Fibroblast of skin of back (primary cell): ENCODE measurements around the gene HGF.
"Not testable (repeated sequence)": the region's sequence is repeated elsewhere in the genome, so short reads cannot be mapped to it uniquely, and the experiment has no call there.

ENCODE experiments used
- DNase-seq: peaks from one replicate; pipeline ENCODE4 v3.0.0-alpha.2; 2013

The HGF gene

DNA sequence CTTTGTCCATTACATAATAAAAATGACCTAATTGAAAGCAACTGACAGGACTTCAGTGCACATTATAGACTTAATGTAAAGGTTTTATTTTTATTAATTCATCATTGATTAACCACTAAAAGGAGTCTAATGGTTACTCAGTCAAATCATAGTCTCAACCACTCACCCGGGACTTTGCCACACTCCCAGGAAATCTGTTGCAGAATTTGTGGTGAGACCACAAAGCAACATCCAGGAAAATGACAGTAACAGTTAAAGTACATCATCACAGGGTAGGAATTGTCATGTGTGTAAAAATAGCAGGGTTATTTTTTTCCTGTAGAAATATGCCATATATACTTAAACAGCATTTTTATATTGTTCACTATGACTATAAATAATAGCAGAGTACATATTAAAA, 6.3 kb upstream of the HGF start:
- peak; percentile 64 for DNase-seq

DNA sequence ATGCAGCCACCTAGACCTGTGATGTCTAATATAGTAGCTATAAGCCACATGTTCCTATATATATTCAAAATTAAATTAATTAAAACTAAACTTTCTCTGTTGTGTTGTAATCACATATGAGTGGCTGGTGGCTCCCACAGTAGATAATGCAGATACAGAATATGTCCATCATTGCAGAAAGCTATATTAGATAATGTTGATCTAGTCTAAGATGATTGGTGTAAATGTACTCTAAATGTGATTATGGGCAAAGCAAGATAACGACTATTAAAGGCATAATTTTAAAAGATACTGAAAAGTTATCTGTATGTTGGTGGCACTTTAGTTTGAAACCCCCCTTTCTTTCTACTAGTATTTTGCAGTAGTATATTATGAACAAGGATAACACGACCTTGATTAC, 5.7 kb upstream of the HGF start:
- no peak for DNase-seq

DNA sequence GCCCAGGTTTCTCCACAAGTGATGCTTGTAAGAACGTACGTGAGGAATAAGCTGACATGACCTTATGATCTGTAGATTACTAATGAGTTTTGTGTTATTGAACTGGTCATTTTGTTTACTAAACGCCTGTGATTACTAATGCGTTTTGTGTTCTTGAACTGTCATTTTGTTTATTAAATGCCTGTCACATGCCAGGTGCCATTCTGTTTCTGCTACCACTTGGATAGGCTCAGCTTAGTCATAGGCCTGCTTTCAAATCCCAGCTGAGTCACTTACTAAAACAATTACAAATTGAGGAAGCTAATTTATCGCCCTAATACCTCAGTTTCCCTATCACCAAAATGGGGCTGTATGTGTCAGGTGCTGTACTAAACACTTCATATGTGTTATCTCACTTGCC, 4.7 kb upstream of the HGF start:
- no peak for DNase-seq

DNA sequence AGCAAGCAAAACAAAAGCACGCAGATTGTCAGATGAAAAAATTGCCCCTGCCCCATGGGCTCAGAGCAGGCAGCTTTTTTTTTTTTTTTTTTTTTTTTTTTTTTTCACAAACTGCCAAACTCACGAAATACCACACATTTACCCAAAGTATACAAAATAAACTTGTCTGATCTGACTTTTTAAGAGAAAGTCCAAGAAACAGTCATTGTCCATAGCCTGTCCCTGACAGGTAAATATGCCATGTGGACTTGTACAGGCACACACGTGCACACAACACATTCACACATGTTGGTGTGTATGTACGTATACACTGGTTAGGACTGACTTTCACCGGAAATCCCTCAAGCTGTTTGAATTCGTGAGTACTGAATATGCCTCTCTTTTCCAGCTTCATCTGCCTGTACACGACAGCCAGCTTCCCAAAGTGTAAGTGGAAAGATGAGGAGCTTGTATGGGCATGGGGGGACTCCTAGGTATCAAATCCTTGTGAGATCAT, 929 bp upstream of the HGF start:
- no peak for DNase-seq

DNA sequence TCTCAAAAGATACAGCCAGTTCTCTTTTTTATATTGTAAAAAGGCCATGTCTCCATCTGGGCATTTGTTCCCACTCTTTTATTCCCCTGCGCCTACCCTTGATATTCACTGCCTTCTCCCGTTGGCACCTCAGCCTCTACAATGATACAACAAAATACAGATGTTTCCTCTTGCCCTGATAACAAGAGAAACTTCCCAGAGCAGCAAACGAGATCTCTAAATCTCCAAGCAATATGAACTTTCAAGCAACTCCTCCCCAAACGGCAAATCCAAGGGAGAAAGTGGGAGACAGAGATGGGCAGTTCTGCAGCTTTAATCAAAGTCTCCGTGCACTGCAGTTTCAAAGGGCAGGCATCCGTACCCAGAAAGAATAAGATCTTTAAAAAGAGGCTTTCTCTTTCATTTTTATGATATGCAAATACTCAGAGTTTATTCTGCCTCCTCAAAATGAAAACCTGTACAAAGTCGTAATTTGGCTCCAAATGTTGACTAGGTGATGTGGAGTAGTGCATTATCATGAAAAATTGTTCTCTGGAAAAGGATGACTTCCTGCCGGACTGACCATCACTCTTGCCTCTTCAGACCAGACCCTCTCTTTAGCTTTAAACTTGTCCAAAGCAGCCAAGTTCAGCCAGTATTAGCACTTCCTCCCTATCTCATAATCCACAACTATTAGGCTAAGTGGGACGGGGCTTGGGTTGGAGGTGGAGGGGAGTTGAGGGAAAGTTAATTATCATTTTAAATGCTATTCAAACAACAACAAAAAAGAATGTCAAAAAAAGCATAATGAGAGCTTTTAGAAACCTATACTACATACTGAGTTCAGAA, 682 bp downstream of the HGF start:
- no peak for DNase-seq

DNA sequence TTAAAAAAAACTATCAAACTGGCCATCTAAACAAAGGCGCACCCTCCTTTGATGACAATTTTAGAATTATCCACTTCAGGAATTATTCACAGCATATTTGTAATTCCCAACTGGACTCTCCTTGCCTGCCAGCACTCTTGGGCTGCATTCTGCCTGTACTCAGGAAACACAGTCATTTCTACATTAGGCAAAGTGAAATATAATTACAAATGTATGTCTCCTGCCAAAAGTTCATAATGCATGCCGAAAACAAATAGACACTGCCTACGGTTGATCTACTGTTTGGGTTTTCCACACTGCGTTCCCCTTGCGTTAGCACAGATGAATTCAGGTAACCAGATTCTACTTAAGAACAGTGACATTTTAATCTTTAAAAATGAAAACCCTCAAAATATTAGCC, 1.9 kb downstream of the HGF start:
- DNase-seq = peak; percentile 9

DNA sequence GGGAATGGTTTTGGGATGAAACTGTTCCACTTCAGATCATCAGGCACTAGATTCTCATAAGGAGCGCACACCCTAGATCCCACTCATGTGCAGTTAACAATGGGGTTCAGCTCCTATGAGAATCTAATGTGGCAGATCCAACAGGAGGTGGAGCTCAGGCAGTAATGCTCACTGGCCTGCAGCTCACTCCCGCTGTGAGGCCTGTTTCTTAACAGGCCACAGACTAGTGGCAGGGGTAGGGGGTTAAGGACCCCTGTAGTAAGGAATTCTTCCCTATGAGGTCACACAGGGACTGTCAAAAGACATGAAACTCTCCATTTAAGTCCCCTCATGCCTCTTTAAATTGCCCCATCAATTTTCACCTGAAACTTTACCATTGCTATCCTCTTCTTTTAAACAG, 8.0 kb downstream of the HGF start:
- no peak for DNase-seq

DNA sequence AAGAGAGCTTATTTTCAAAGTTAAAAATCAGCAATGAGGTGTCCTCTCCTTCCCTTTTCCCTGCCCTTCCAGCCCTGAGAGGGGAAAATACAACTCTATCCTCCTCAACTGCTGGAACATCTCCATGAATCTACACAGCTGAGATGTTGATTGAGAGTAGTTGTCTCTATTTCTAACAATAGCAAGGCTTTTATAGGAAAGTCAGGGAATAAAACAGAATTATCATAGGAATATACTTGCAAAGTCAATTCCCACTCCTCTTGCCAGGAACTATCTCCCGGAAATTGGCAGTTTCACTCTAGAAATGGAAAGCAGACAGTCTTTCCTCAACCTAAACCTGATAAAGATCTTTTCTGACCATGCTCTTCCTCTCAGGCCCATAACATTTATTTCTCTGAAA, 8.8 kb downstream of the HGF start:
- no peak for DNase-seq

DNA sequence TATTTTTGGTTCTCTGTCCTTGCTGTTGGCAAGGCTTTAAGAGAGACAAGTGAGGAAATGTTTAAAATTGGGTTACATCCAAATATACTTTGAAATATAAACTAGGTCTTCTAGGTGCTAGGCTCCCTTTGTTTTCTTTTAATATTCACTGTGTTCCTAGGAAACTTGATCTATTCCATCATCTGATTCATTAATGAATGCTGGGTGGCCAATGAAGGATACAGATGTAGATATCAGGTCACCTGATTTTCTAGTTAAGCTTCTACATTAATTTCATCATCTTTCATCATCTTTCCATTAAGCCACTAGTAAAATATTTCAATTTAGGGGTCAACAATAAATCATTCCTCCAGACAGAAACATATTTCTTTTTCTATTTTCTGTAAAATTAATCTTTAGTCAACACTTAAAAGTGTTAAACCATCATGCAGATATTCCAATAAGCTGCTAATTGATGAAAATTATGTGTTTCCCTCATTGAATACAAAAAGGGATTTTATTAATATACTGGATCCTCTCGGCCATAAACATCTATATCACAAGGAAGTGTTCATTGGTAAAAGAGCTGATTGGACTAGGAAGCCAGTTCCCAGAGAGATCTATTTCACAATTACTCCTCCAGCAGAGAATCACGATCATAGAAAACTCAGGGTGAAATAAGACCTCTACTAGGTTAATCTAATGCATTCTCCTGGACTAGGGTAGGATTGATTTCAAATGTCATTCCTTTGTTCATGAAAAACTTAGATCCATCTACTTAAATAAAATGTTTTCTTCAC, 14.7 kb downstream of the HGF start:
- DNase-seq = no peak

DNA sequence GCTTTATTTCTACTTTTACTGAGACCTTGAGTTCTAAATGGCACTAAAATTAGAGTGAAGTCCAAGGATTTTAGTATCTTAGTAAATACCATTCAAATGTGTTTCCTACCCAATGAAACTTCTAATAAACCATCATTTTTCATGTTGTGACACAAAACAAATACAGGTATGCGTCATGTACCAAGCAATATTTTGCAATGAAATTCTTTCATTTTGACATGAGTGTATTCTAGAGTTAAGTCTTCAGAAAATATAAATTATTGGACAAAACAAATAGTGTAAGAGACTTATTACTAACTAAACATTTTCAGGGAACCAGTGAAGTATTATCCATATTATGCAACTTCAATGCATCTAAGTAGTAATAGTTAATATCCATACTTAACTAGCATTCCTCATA, 16.5 kb downstream of the HGF start:
- DNase-seq = no peak

DNA sequence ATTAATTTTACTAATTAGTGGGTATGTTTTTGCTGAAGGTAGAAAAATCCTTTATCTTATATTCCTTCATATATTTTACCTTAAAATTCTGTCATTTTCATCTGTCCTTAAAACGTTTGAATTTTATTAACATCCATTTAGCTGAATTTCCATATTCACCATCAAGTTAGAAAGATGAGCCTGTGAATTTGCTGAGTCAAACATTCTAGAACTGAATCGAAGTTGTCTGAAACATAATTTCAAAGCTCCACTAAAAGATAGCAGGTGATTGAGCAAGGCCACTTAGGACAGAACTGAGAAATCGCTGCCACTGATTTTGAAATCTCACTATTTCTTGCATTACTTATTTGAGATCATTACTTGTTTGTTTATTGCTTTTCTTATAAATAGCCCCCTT, 17.5 kb downstream of the HGF start:
- no peak for DNase-seq

DNA sequence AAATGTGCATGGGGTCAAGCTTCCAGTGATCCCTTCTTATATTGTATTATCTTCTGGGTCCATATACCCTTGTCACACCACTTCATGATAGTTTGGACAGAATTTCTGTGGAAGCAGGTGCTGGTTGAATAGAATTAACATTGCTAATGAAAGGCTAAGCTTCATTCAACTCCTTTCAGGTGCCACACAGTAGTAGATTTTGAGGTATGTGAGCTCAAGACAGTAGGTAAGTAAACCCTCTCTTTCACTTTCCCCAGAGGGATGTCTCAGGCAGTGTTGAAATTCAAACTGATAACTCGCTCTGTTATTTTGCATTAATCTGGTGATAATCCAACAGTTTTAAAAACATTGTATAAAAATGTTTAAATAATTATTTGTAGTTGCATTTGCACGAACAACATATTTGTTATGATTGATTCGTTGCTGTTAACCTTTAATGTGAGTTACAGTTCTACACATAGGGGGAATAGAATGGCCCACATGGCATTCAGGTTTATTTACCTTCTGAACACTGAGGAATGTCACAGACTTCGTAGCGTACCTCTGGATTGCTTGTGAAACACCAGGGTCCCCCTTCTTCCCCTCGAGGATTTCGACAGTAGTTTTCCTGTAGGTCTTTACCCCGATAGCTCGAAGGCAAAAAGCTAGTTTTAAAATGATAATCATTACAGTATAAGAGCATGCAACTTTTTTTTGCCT, 18.1 kb downstream of the HGF start:
- DNase-seq = no peak

DNA sequence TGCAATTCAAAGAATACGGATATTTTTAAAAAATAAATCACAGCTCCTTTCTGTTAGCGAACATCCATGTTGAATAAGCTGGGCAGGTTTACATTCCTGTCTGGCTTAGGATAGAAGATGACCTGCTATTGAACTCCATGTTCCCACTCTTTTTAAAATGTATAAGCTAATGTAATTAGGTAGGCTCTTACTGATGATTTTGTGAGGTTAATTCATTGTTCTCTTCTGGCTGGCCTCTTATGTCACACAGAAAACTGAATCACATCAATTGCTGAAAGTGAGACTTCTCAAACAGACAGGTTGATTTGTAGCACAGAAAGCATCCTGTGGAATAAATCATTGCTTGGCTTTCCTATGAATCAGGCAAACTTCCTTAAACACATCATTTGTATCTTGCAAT, 24.2 kb downstream of the HGF start:
- no peak for DNase-seq

DNA sequence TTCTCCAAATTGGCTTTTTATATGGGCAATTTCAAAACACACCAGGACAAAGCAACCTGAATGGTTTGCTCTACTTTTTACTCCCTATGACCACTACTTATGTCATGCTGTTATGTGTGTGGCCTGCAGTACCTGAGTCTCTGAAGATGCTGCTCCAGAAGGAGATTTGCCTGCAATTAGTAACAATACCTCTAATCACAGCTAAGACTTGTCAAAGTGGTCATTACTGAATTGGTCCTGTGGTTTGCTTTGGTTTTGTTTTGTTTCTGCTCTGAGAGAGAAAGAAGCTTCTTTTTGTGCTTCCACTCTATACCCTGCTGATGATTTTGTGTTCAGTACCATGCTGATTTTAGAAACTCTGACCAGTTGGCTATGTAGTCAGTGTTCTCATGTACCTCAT, 25.5 kb downstream of the HGF start:
- no peak for DNase-seq

DNA sequence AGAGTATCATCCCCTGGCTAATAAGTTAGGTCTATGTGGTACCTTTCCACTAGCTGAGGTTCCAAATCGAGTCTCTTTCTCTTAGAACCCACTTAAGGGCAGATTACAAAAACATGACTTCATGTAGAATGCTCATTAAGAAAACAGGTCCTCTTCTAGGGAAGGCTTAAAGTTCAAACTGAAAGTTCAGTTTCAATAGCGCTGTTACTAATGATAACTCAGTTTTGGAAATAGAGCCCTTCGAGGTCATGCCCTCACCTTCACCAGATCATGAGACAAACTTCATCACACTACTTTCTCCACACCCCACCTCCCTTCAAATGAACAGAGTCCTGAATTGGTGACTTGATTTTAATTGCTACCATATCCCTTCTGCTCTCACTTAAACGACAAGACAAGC, 26.2 kb downstream of the HGF start:
- DNase-seq = no peak

DNA sequence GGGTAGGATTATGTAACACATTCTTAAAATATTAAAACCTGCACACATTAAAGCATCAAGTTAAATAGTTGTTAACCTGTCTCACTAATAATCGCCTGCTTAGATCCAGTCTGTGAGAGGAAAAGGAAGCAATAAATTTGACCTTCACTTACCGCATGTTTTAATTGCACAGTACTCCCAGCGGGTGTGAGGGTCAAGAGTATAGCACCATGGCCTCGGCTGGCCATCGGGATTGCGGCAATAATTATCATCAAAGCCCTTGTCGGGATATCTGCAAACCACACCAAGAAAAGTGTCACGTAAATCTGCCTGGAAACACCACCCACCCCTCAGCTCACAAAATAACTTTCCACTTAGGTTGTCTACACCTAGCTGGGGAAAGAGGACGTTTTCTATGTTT, 26.6 kb downstream of the HGF start:
- DNase-seq = no peak

DNA sequence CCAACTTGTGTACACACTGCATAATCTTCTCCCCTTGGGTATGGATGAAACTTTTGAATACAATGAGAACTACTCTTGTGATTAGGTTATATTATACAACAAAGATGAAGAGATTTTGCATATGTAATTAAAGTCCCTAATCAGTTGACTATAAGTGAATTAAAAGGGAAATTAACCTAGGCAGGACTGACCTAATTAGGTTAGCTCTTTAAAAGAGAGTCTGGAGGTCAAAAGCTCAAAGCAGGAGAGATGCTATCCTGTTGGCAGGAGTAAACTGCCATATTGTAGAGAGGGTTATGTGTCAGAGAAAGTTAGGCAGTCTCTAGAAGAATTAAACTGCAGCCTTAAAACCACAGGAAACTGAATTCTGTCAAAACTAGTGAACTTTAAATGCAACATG, 29.4 kb downstream of the HGF start:
- DNase-seq = no peak

DNA sequence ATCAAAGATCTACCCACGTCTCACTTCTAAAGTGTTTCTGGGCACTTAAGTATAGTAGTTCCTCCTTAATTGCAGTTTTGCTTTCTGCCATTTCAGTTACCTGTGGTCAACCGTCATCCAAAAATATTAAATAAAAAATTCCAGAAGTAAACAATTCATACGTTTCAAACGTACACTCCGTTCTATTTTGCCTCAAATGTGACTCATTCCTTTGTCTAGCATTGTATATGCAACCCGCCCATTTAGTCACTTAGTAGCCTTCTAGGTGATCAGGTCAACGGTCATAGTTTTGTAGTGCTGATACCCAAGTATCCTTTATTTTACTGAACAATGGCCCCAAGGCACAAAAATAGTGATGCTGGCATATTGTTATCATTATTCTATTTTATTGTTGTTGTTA, 33.8 kb downstream of the HGF start:
- no peak for DNase-seq

DNA sequence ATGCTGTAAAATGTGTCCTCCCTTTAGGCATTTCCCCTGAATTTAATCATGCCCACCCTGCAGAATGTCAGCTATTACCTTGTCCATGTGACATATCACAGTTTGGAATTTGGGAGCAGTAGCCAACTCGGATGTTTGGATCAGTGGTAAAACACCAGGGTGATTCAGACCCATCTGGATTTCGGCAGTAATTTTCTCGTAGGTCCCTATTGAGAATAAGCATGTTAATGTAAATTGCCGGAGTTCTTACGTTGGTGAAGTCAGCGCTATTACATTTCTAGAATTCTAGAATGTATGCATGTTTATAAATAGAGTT, 44.1 kb downstream of the HGF start:
- peak; percentile 90 for DNase-seq

DNA sequence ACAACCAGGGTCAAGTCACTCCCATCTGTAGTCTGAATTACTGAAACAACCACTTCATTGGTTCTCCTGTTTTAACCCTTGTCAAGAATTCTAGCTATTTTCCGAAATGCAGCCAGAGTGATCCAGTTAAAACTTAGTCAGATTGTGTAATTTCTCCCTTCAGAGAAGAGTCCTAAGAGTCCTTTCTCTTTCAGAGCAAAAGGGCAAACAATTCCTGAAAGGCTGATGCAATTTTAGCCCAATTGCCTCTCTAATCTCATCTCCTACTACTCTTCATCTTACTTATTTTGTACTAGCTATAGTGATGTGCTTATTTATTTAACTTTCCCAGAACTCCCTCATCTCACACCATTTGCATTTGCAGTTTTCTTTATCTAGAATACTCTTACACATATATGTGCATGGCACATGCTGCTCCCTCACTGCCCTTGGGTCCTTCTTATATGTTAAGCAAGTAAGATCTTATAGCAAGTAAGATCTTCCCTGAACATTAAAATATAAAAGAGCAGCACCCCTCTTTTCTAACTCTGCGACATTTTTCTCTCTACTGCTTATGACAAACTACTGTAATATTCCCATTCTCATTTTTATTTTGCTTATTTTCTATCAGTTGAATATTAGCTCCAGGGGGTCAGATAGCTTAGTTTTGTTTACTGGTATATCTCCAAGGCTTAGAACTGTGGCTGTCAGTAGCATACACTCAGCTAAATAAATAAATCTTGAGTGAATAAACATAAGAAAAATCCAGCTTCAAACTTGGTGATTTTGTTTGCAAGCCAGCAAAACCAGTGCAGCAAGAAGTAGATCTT, 44.6 kb downstream of the HGF start:
- peak; percentile 23 for DNase-seq

DNA sequence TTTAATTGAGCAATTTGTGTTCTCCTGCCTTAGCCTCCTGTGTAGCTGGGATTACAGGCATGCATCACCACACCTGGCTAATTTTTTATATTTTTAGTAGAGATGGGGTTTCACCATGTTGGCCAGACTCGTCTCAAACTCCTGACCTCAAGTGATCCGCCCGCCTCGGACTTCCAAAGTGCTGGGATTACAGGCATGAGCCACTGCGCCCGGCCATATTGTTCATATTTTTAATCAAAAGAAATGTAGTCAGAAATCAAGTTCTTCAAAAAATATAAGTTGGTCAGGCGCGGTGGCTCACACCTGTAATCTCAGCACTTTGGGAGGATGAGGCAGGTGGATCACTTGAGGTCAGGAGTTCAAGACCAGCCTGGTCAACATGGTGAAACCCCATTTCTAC, 47.6 kb downstream of the HGF start:
- DNase-seq = not testable (repeated sequence)

DNA sequence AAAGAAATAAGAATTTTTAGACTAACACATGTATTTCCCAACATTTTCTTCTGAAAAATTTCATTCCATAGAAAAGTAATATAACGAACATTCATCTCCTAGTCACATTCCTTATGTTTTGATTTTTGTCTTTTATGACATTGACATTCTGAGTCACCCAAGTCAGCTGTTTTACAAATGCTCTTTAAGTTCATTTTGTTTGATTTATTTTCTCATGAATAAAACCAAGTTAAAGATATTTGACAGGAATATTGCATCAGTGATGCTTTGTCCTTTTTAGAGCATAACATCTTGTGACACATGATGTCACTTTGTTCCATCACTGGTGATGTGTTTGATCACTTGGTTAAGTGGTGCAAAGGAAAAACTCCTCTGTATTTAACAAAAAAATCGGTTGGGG, 48.4 kb downstream of the HGF start:
- peak; percentile 19 for DNase-seq

DNA sequence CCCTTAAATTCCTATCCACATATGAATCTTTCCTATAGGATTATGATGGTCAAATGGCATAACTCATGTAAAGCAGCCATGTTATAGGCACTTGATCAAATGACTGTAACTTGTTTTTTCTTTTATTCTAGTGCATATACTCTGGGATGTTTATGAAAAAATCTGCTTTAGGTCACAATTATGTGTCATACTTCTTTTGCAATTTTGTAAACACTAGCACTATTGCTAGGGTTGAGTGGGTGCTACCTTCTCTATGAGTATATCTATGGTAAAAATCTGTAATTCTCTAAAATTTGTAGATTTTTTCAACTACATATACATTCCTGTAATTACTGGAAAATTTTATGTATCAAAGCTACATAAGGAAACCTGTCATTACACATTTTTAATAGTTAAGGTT, 50.0 kb downstream of the HGF start:
- no peak for DNase-seq
